Right lobe of liver (tissue), 4 donors: Measurements from ENCODE around the gene ANAPC2.

ENCODE experiments used
- CTCF ChIP-seq, 4 donors: fragments of 200-600 bp in 3 of 4; fragments of 450-650 bp in 1 of 4; IDR thresholded peaks; one replicate each; pipeline versions ENCODE4 v1.5.1 to v1.8.0; 2016 to 2022; ENCODE audit warnings: antibody characterized with exemption in 4 of 4, mild to moderate bottlenecking in 2 of 4
- POLR2A ChIP-seq: fragments of 450-650 bp; IDR thresholded peaks from one replicate; pipeline ENCODE4 v1.6.1; 2017; ENCODE audit warnings: antibody characterized with exemption, mild to moderate bottlenecking
- donor health status: DM: no; HTN: no; CAD: no.
- donor health status: DM: no; HTN: no; CAD: no.
- donor health status: DM: no; HTN: yes; CAD: no.

- TF ChIP-seq POLR2A (no peak), CTCF (IDR thresholded peaks at IDR 0.05) (no peak)
Measured at GRCh38 chr9:137168904-137169856, 19.2 kb downstream of the ANAPC2 start.
